ENCODE results near the gene GMIP. TPM values are rescaled to one million over a fixed set of nuclear protein-coding genes. Genes with fewer than 3 reads are reported as not detected.

GMIP gene
- total RNA-seq, 1 donor: 3.2 TPM

- DNase-seq (ENCODE audit: low read depth): no peak
- H3K4me3 ChIP-seq (ENCODE audit: low read depth, low read length): no peak overlapping the region
- TF ChIP-seq CTCF (IDR thresholded peaks at IDR 0.05; ENCODE audit: insufficient read depth, low read length): no peak
Measured at GRCh38 chr19:19581391-19581790, 62.1 kb downstream of the GMIP start.

GRCh38 chr19:19580418-19580817 is 63.0 kb downstream of the GMIP start:
- no peak for DNase-seq (ENCODE audit: low read depth)
- TF ChIP-seq CTCF (IDR thresholded peaks at IDR 0.05; ENCODE audit: insufficient read depth, low read length): no peak
- no peak overlapping the region for H3K4me3 ChIP-seq (ENCODE audit: low read depth, low read length)

- no peak for TF ChIP-seq CTCF (IDR thresholded peaks at IDR 0.05; ENCODE audit: insufficient read depth, low read length)
- DNase-seq (ENCODE audit: low read depth): no peak
Measured at GRCh38 chr19:19579533-19580361, 63.7 kb downstream of the GMIP start.

More at GRCh38 chr19:19579533-19580361, 63.7 kb downstream of the GMIP start:
- H3K4me3 ChIP-seq (ENCODE audit: low read depth, low read length): no peak overlapping the region

Other genes starting within 250 kb of the GMIP start
- gene GATAD2A, start 238.0 kb downstream of the GMIP start, total RNA-seq (ENCODE audit: low replicate concordance): 36.7 and 46.4 TPM in 2 replicates
- 1.9 and 4.3 TPM in 2 replicates for gene TSSK6, start 128.1 kb downstream of the GMIP start, total RNA-seq (ENCODE audit: low replicate concordance)
- gene NDUFA13, start 127.4 kb downstream of the GMIP start, total RNA-seq (ENCODE audit: low replicate concordance): 127 and 166 TPM in 2 replicates
- gene YJEFN3, start 114.7 kb downstream of the GMIP start, total RNA-seq (ENCODE audit: low replicate concordance): 0.45 and 1.4 TPM in 2 replicates
- gene CILP2, start 105.4 kb downstream of the GMIP start, total RNA-seq (ENCODE audit: low replicate concordance): 0.18 and 2.5 TPM in 2 replicates
- gene PBX4, start 25.0 kb downstream of the GMIP start, total RNA-seq (ENCODE audit: low replicate concordance): 0.33 and 0.45 TPM in 2 replicates
- gene LPAR2, start 15.4 kb downstream of the GMIP start, total RNA-seq (ENCODE audit: low replicate concordance): 0.33 and 1.1 TPM in 2 replicates
- 35.1 and 173 TPM in 2 replicates for gene ATP13A1, start 20.0 kb upstream of the GMIP start, total RNA-seq (ENCODE audit: low replicate concordance)
- 3.0 and 6.8 TPM in 2 replicates for gene ZNF101, start 25.2 kb upstream of the GMIP start, total RNA-seq (ENCODE audit: low replicate concordance)
- 3.8 and 4.6 TPM in 2 replicates for gene ZNF14, start 89.5 kb upstream of the GMIP start, total RNA-seq (ENCODE audit: low replicate concordance)
- 7.1 and 14.8 TPM in 2 replicates for gene ZNF506, start 178.1 kb upstream of the GMIP start, total RNA-seq (ENCODE audit: low replicate concordance)
- gene ZNF253, start 222.2 kb upstream of the GMIP start, total RNA-seq (ENCODE audit: low replicate concordance): 2.3 and 7.0 TPM in 2 replicates